B cell (primary cell): ENCODE results near the gene SDK2. TPM values are rescaled to one million over a fixed set of nuclear protein-coding genes. Genes with fewer than 3 reads are reported as not detected.

ENCODE experiments used
- ATAC-seq: fragments of 200-7000 bp; cut with Tn5 transposase; one replicate; pipeline ENCODE4 v1.10.0; 2021; ENCODE audit warnings: low read depth, mild to moderate bottlenecking, moderate number of reproducible peaks, moderate library complexity
- CTCF ChIA-PET: fragments of 350-600 bp; sonication (Branson Sonifier 250); formaldehyde crosslinking; loops from one replicate; lab custom pipeline; 2021; ENCODE audit warnings: antibody characterized with exemption, inconsistent platforms; lab: Charles Lee
- POLR2A ChIA-PET: fragments of 350-600 bp; sonication (Branson Sonifier 250); formaldehyde crosslinking; loops from one replicate; lab custom pipeline; 2021; ENCODE audit warnings: antibody characterized with exemption; lab: Charles Lee
- DNase-seq: peaks from one replicate; pipeline ENCODE4 v3.0.0; 2013
- H2AFZ ChIP-seq: 2 replicates; pipeline ENCODE4 v1.6.1; 2012; ENCODE audit warnings: mild to moderate bottlenecking, low read depth, low read length; ENCODE audit not compliant: insufficient read depth, poor library complexity, severe bottlenecking
- H3K27ac ChIP-seq, 2 donors: 1 replicate in 1 of 2; 2 replicates in 1 of 2; pipeline ENCODE4 v1.5.1; 2012 to 2013; ENCODE audit warnings: low read length in 2 of 2, mild to moderate bottlenecking in 2 of 2, moderate library complexity in 1 of 2
- H3K27me3 ChIP-seq, 4 experiments: fragments of 200-600 bp in 1 of 4; sonication (generic) in 1 of 4; replicated peaks in 1 of 4; 1 replicate in 2 of 4; 2 replicates in 2 of 4; pipeline versions ENCODE4 v1.6.1 to v1.7.0; 2013 to 2016; ENCODE audit warnings: low read length in 3 of 4, mild to moderate bottlenecking in 2 of 4, mixed read lengths in 1 of 4, moderate library complexity in 1 of 4; ENCODE audit not compliant: insufficient read depth in 4 of 4, control insufficient read depth in 3 of 4; ENCODE audit errors: control extremely low read depth in 1 of 4
- H3K36me3 ChIP-seq, 2 experiments: replicated peaks in 1 of 2; 1 replicate in 1 of 2; 2 replicates in 1 of 2; pipeline versions ENCODE4 v1.6.1 to v1.7.1; 2013; ENCODE audit warnings: low read length in 1 of 2; ENCODE audit not compliant: insufficient read depth in 2 of 2, control insufficient read depth in 1 of 2; ENCODE audit errors: control extremely low read depth in 1 of 2, extremely low read depth in 1 of 2
- H3K4me1 ChIP-seq, 2 donors: fragments of 200-600 bp in 1 of 2; sonication (generic) in 1 of 2; 1 replicate in 1 of 2; 2 replicates in 1 of 2; pipeline versions ENCODE4 v1.5.1 to v1.6.1; 2013 to 2017; ENCODE audit warnings: low read length in 2 of 2; ENCODE audit not compliant: control insufficient read depth in 2 of 2, insufficient read depth in 2 of 2
- H3K4me2 ChIP-seq: replicated peaks from 2 replicates; pipeline ENCODE3; 2012; ENCODE audit warnings: mild to moderate bottlenecking, low read depth, low read length; ENCODE audit not compliant: poor library complexity, severe bottlenecking
- H3K4me3 ChIP-seq, 5 experiments: fragments of 200-600 bp in 1 of 5; sonication (generic) in 1 of 5; 1 replicate in 3 of 5; 2 replicates in 2 of 5; pipeline versions ENCODE4 v1.5.1 to v1.7.0; 2011 to 2016; ENCODE audit warnings: low read length in 4 of 5, mild to moderate bottlenecking in 4 of 5, low read depth in 2 of 5, control low read depth in 1 of 5, moderate library complexity in 1 of 5; ENCODE audit not compliant: insufficient read depth in 1 of 5; ENCODE audit errors: control extremely low read depth in 1 of 5, extremely low read depth in 1 of 5
- H3K79me2 ChIP-seq: fragments of 200-600 bp; sonication (generic); one replicate; pipeline ENCODE4 v1.6.0; 2016; ENCODE audit warnings: low read length; ENCODE audit not compliant: control insufficient read depth, insufficient read depth
- H3K9ac ChIP-seq: fragments of 200-600 bp; sonication (generic); 2 replicates; pipeline ENCODE4 v1.6.1; 2017; ENCODE audit warnings: mild to moderate bottlenecking, low read length, moderate library complexity
- H3K9me3 ChIP-seq, 3 donors: one replicate each; pipeline versions ENCODE4 v1.6.1 to v1.7.1; 2013; ENCODE audit warnings: low read length in 2 of 3; ENCODE audit not compliant: control insufficient read depth in 2 of 3, insufficient read depth in 1 of 3; ENCODE audit errors: control extremely low read depth in 1 of 3
- H4K20me1 ChIP-seq: 2 replicates; pipeline ENCODE4 v1.6.0; 2012; ENCODE audit warnings: mild to moderate bottlenecking, low read length; ENCODE audit not compliant: insufficient read depth, control insufficient read depth, poor library complexity, severe bottlenecking
- H3K27ac Mint-ChIP-seq: one replicate; pipeline ENCODE4 v1.8.0; 2021; ENCODE audit warnings: mixed read lengths
- H3K27me3 Mint-ChIP-seq: one replicate; pipeline ENCODE4 v1.8.0; 2021; ENCODE audit warnings: mixed read lengths
- H3K4me1 Mint-ChIP-seq: one replicate; pipeline ENCODE4 v1.8.0; 2021; ENCODE audit warnings: mixed read lengths
- H3K4me3 Mint-ChIP-seq: one replicate; pipeline ENCODE4 v1.8.0; 2021; ENCODE audit warnings: mixed read lengths
- H3K9me3 Mint-ChIP-seq: one replicate; pipeline ENCODE4 v1.8.0; 2022; ENCODE audit warnings: mixed read lengths; ENCODE audit not compliant: insufficient read depth
- EZH2 ChIP-seq: IDR thresholded peaks from 2 replicates; pipeline ENCODE4 v1.6.1; 2012; ENCODE audit warnings: borderline replicate concordance, low read depth, mild to moderate bottlenecking, moderate library complexity, low read length; ENCODE audit not compliant: insufficient read depth, poor library complexity, severe bottlenecking
- WGBS: methylation state at CpG from one replicate; pipeline ENCODE4 v1.1.5; 2013; ENCODE audit warnings: missing lambda C conversion rate; ENCODE audit not compliant: insufficient coverage; 5-methylcytosine and 5-hydroxymethylcytosine counted together
- intact Hi-C: fragments of 100-400 bp; cut with micrococcal nuclease; formaldehyde crosslinking; loops from one replicate; pipeline ENCODE4 v1.10.0; 2022
- polyA plus RNA-seq: library from polyadenylated mRNA; depleted of rRNA; stranded (reverse); fragments of >200 nt; gene quantifications from 2 replicates; pipeline ENCODE4 v1.2.3, GENCODE V29; 2012
- total RNA-seq, 2 donors: library from RNA; stranded (reverse); fragments of 120-200 nt in 1 of 2; gene quantifications; 1 replicate in 1 of 2; 2 replicates in 1 of 2; pipeline versions ENCODE4 v1.2.3 to v1.2.4, GENCODE V29; 2013 to 2022
- TF ChIP-seq, protein P1 (sequence below): fragments of 200-600 bp; IDR thresholded peaks from one replicate; pipeline ENCODE4 v1.8.0; 2022; ENCODE audit warnings: antibody characterized with exemption, mild to moderate bottlenecking

SDK2 gene
- total and polyA plus RNA-seq, 2 donors (not counting 1 experiment from before 2014, with no cell fraction given), result 3.2 to 13.0 TPM

DNA sequence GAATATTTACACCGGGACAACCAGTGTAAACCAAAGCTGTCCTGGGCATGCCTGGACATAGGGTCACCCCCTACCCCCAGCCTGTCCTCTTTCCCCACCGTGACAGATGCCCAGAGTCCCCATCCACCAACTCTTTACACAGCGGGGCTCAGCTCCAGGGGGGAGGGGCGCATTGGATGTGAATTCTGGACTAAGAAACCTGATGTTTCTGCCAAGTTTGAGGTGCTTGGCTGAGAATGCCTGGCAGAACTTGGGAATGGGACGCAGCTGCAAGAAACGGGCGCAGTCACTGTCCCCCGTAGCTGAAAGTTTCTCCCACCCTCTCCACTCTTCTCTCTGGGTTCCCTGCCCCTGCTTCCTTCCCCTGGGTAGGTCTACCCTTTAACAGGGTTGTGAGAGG, 264.4 kb downstream of the SDK2 start:
- Histone ChIP-seq H3K4me3 (no peak overlapping the region), H4K20me1 (no peaks in the 10 kb centered on the region), H3K4me1 (no peaks in the 10 kb centered on the region), H3K9me3 (no peaks in the 10 kb centered on the region), H2AFZ (no peak overlapping the region), H3K36me3 (peaks cover 0 to 6% of the 10 kb centered on the region in 2 experiments), H3K4me2 (no peak overlapping the region), H3K79me2 (no peaks in the 10 kb centered on the region), H3K9ac (no peak overlapping the region), H3K27ac (no peak overlapping the region), H3K27me3 (no peaks in the 10 kb centered on the region)
- POLR2A ChIA-PET, result no interaction called here
- intact Hi-C loops, result no loop called here
- H3K27ac Mint-ChIP-seq, result no peak overlapping the region
- DNase-seq (no peak), ATAC-seq (no peak)
- WGBS, result 83% methylated on average over 1 of the region's 8 CpGs
- H3K27me3 Mint-ChIP-seq, result no peaks in the 10 kb centered on the region
- no peak overlapping the region for H3K4me3 Mint-ChIP-seq
- TF ChIP-seq, protein P1, sequence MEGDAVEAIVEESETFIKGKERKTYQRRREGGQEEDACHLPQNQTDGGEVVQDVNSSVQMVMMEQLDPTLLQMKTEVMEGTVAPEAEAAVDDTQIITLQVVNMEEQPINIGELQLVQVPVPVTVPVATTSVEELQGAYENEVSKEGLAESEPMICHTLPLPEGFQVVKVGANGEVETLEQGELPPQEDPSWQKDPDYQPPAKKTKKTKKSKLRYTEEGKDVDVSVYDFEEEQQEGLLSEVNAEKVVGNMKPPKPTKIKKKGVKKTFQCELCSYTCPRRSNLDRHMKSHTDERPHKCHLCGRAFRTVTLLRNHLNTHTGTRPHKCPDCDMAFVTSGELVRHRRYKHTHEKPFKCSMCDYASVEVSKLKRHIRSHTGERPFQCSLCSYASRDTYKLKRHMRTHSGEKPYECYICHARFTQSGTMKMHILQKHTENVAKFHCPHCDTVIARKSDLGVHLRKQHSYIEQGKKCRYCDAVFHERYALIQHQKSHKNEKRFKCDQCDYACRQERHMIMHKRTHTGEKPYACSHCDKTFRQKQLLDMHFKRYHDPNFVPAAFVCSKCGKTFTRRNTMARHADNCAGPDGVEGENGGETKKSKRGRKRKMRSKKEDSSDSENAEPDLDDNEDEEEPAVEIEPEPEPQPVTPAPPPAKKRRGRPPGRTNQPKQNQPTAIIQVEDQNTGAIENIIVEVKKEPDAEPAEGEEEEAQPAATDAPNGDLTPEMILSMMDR, result no peak
- no peak for TF ChIP-seq EZH2
- no peaks in the 10 kb centered on the region for H3K9me3 Mint-ChIP-seq
- no peaks in the 10 kb centered on the region for H3K4me1 Mint-ChIP-seq
- CTCF ChIA-PET, result interaction anchor here (1.5 kb wide), 1 partner anchor 9 kb away, joined by 5 read pairs; no protein-coding TSS in a partner anchor

DNA sequence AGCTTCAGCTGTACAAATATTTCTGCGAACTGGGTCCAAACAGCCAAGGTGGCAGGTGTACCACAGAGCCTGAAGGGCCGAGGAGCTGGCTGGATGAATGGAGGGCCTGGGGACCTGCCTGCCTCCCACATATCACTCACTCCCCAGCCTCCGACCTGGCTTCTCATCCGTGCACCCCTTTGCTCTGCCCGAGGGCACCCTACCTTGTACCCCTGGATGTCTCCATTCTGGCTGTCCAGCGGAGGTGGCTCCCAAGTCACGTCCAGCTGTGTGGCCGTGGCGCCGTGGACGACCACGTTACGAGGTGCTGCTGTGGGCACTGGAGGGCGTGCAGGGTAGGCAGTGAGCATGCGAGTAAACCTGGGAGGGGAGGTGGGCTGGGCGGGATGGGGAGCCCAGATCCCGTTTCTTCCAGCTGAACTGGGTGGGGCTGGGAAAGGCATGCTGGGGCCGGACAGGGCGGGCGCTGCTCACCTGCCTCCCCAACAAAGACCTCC, 265.2 kb downstream of the SDK2 start:
- 96% methylated on average over 14 of the region's 20 CpGs for WGBS
- Mint-ChIP-seq H3K4me3 (no peak overlapping the region), H3K9me3 (no peaks in the 10 kb centered on the region), H3K27ac (no peak overlapping the region), H3K27me3 (no peaks in the 10 kb centered on the region), H3K4me1 (no peaks in the 10 kb centered on the region)
- ChIA-PET CTCF (interaction anchor here (1.5 kb wide), 1 partner anchor 8 kb away, joined by 5 read pairs; no protein-coding TSS in a partner anchor), POLR2A (no interaction called here)
- TF ChIP-seq, protein P1, result no peak
- no peak for TF ChIP-seq EZH2
- H3K27ac ChIP-seq, result no peak overlapping the region
- no peaks in the 10 kb centered on the region for H3K79me2 ChIP-seq
- no peaks in the 10 kb centered on the region for H3K27me3 ChIP-seq
- H2AFZ ChIP-seq, result no peak overlapping the region
- intact Hi-C loops, result no loop called here
- H3K9ac ChIP-seq, result no peak overlapping the region
- H3K4me2 ChIP-seq, result no peak overlapping the region
- no peaks in the 10 kb centered on the region for H3K4me1 ChIP-seq
- DNase-seq (no peak), ATAC-seq (no peak)
- no peaks in the 10 kb centered on the region for H3K9me3 ChIP-seq
- no peaks in the 10 kb centered on the region for H4K20me1 ChIP-seq
- peaks cover 0 to 6% of the 10 kb centered on the region in 2 experiments for H3K36me3 ChIP-seq
- H3K4me3 ChIP-seq, result no peak overlapping the region
